Endodermal cell (in vitro differentiated cells): ENCODE data around the gene C1orf210. TPM values are rescaled to one million over a fixed set of nuclear protein-coding genes. Genes with fewer than 3 reads are reported as not detected.

ENCODE experiments used
- DNase-seq: peaks from one replicate; pipeline ENCODE4 v3.0.0-alpha.2; 2017
- H3K27ac ChIP-seq: 2 replicates; pipeline ENCODE4 v1.5.1; 2013; ENCODE audit warnings: mild to moderate bottlenecking, low read depth, low read length, moderate library complexity
- H3K27me3 ChIP-seq: 2 replicates; pipeline ENCODE4 v1.6.1; 2013; ENCODE audit warnings: mild to moderate bottlenecking, low read length, moderate library complexity; ENCODE audit not compliant: insufficient read depth, control insufficient read depth, poor library complexity, severe bottlenecking
- H3K36me3 ChIP-seq: 2 replicates; pipeline ENCODE4 v1.7.0; 2013; ENCODE audit warnings: mild to moderate bottlenecking, low read length, moderate library complexity; ENCODE audit not compliant: control insufficient read depth, insufficient read depth
- H3K4me1 ChIP-seq: one replicate; pipeline ENCODE4 v1.7.0; 2013; ENCODE audit warnings: low read length; ENCODE audit not compliant: control insufficient read depth, insufficient read depth
- H3K4me3 ChIP-seq: 2 replicates; pipeline ENCODE4 v1.5.1; 2013; ENCODE audit warnings: mild to moderate bottlenecking, low read length, moderate library complexity
- H3K9ac ChIP-seq: 2 replicates; pipeline ENCODE4 v1.6.1; 2013; ENCODE audit warnings: mild to moderate bottlenecking, low read length, moderate library complexity; ENCODE audit not compliant: poor library complexity, severe bottlenecking; ENCODE audit errors: extremely low read depth
- H3K9me3 ChIP-seq: 2 replicates; pipeline ENCODE4 v1.6.1; 2013; ENCODE audit warnings: mild to moderate bottlenecking, low read length, moderate library complexity; ENCODE audit not compliant: control insufficient read depth
- H3K27ac Mint-ChIP-seq: 2 replicates; pipeline ENCODE4 v1.8.0; 2020; ENCODE audit warnings: mixed read lengths
- H3K27me3 Mint-ChIP-seq: 2 replicates; pipeline ENCODE4 v1.8.0; 2021; ENCODE audit warnings: mild to moderate bottlenecking, mixed read lengths; ENCODE audit not compliant: insufficient read depth
- H3K36me3 Mint-ChIP-seq: 2 replicates; pipeline ENCODE4 v1.8.0; 2020; ENCODE audit warnings: low read depth, mixed read lengths
- H3K4me1 Mint-ChIP-seq: 2 replicates; pipeline ENCODE4 v1.8.0; 2020; ENCODE audit warnings: mixed read lengths
- H3K4me3 Mint-ChIP-seq: 2 replicates; pipeline ENCODE4 v1.8.0; 2020; ENCODE audit warnings: mild to moderate bottlenecking, moderate library complexity, mixed read lengths
- H3K9me3 Mint-ChIP-seq: 2 replicates; pipeline ENCODE4 v1.8.0; 2020; ENCODE audit warnings: mild to moderate bottlenecking, mixed read lengths
- CTCF ChIP-seq: fragments of 200-600 bp; sonication (generic); conservative IDR thresholded peaks from 2 replicates; pipeline ENCODE4 v1.5.0; 2021; ENCODE audit warnings: antibody characterized with exemption, mild to moderate bottlenecking
- WGBS, 2 experiments: methylation state at CpG; one replicate each; pipeline versions ENCODE4 v1.1.5 to v1.1.7; 2013; ENCODE audit warnings: missing lambda C conversion rate in 2 of 2, mixed read lengths in 1 of 2; ENCODE audit not compliant: insufficient coverage in 1 of 2, insufficient read length in 1 of 2; 5-methylcytosine and 5-hydroxymethylcytosine counted together
- long read RNA-seq, 4 experiments: library from polyadenylated mRNA in 2 of 4; library from RNA in 1 of 4; library from capped mRNA in 1 of 4; stranded (forward) in 3 of 4; unstranded in 1 of 4; transcript quantifications; one replicate each; pipeline ENCODE4 v2.0.0, GENCODE V29; 2020 to 2021; ENCODE audit warnings: inconsistent platforms in 1 of 4
- polyA plus RNA-seq, 2 experiments: library from polyadenylated mRNA; stranded (reverse); fragments of 50-300 nt; gene quantifications; one replicate each; pipeline ENCODE4 v1.2.3, GENCODE V29; 2013
- total RNA-seq, 2 donors: library from RNA; stranded (reverse); fragmentation: NEBNext Ultra II Directional in 1 of 2; extraction: Animal tissue kit (Norgen Biotek cat#: 25700) in 1 of 2; gene quantifications; 2 replicates in 1 of 2; 3 replicates in 1 of 2; pipeline ENCODE4 v1.2.1, GENCODE V29; 2021

C1orf210 gene
- total RNA-seq = 10 to 100 TPM in 1 of 2 donors, 1 to 10 TPM in 1; 9.7 to 17.9 TPM
- polyA plus RNA-seq (2013, experiment 1 of 2) = 1.9 TPM
- 1.8 TPM for polyA plus RNA-seq (2013, experiment 2 of 2)
- long read RNA-seq, experiment 1, transcript C1orf210-202 (3 exons, 1,478 nt) = major isoform, 10 of 15 reads
- long read RNA-seq, experiment 1, partial matches to known transcripts = 0 of 15 reads
- long read RNA-seq, experiment 1, other reads (novel, unspliced or antisense) = 5 of 15 reads
- long read RNA-seq, experiment 2, transcript C1orf210-202 (3 exons, 1,478 nt) = major isoform, 23 of 25 reads
- long read RNA-seq, experiment 2, partial matches to known transcripts = 0 of 25 reads
- long read RNA-seq, experiment 2, other reads (novel, unspliced or antisense) = 1 of 25 reads
- long read RNA-seq, experiment 3, transcript C1orf210-202 (3 exons, 1,478 nt) = major isoform, 20 of 21 reads
- long read RNA-seq, experiment 3, partial matches to known transcripts = 0 of 21 reads
- long read RNA-seq, experiment 3, other reads (novel, unspliced or antisense) = 1 of 21 reads
- long read RNA-seq, experiment 4, transcript C1orf210-202 (3 exons, 1,478 nt) = major isoform, 18 of 21 reads
- long read RNA-seq, experiment 4, partial matches to known transcripts = 0 of 21 reads
- long read RNA-seq, experiment 4, other reads (novel, unspliced or antisense) = 2 of 21 reads

GRCh38 chr1:43285269-43285990 is at the start of gene C1orf210:
Gene C1orf210, minus strand, starts transcription at chr1:43285581. Its CDS starts 2,311 bp downstream, at chr1:43283270.
- no peaks in the 10 kb centered on the region for H3K9me3 Mint-ChIP-seq

GRCh38 chr1:43334453-43335205 is 49.2 kb upstream of the C1orf210 start:
- Mint-ChIP-seq H3K27me3 (no peaks in the 10 kb centered on the region), H3K9me3 (no peaks in the 10 kb centered on the region), H3K4me1 (peaks cover 15% of the 10 kb centered on the region), H3K36me3 (no peaks in the 10 kb centered on the region), H3K27ac (no peak overlapping the region), H3K4me3 (no peak overlapping the region)
- no peaks in the 10 kb centered on the region for H3K36me3 ChIP-seq
- no peak overlapping the region for H3K4me3 ChIP-seq
- H3K27me3 ChIP-seq = no peaks in the 10 kb centered on the region
- no peak overlapping the region for H3K9ac ChIP-seq
- WGBS, 2 experiments = 88 to 91% methylated on average over 6 to 7 of the region's 7 CpGs
- no peaks in the 10 kb centered on the region for H3K9me3 ChIP-seq
- H3K4me1 ChIP-seq = no peaks in the 10 kb centered on the region
- DNase-seq = no peak
- TF ChIP-seq CTCF = no peak
- H3K27ac ChIP-seq = no peak overlapping the region

More at GRCh38 chr1:43285269-43285990, at the start of gene C1orf210:
- peak within 1 kb of the TSS; percentile 64 for H3K4me3 ChIP-seq
- peak within 1 kb of the TSS; percentile 93 for H3K27ac Mint-ChIP-seq
- WGBS, 2 experiments = 40 to 63% methylated on average over 7 to 19 of the region's 19 CpGs
- peaks cover 31% of the 10 kb centered on the region for H3K4me1 Mint-ChIP-seq
- H3K4me3 Mint-ChIP-seq = peak within 1 kb of the TSS; percentile 68
- H3K9ac ChIP-seq = peak within 1 kb of the TSS; percentile 41
- TF ChIP-seq CTCF = peak; percentile 75
- H3K27me3 Mint-ChIP-seq = no peaks in the 10 kb centered on the region
- no peaks in the 10 kb centered on the region for H3K36me3 ChIP-seq
- H3K9me3 ChIP-seq = no peaks in the 10 kb centered on the region
- no peak within 1 kb of the TSS for H3K27ac ChIP-seq
- no peaks in the 10 kb centered on the region for H3K27me3 ChIP-seq
- peaks cover 10% of the 10 kb centered on the region for H3K36me3 Mint-ChIP-seq
- DNase-seq = peak; percentile 97
- H3K4me1 ChIP-seq = peaks cover 7% of the 10 kb centered on the region

GRCh38 chr1:43331688-43332087 is 46.3 kb upstream of the C1orf210 start:
- H3K9me3 ChIP-seq = peaks cover 19% of the 10 kb centered on the region
- no peak for TF ChIP-seq CTCF
- Mint-ChIP-seq H3K4me3 (no peak overlapping the region), H3K36me3 (no peaks in the 10 kb centered on the region), H3K9me3 (peaks cover 19% of the 10 kb centered on the region), H3K27ac (no peak overlapping the region), H3K27me3 (no peaks in the 10 kb centered on the region), H3K4me1 (peaks cover 15% of the 10 kb centered on the region)
- H3K4me1 ChIP-seq = no peaks in the 10 kb centered on the region
- peak; percentile 30 for DNase-seq
- no peak overlapping the region for H3K9ac ChIP-seq
- H3K27me3 ChIP-seq = no peaks in the 10 kb centered on the region
- no peaks in the 10 kb centered on the region for H3K36me3 ChIP-seq
- H3K27ac ChIP-seq = no peak overlapping the region
- H3K4me3 ChIP-seq = no peak overlapping the region
- 92 to 100% methylated on average over 3 to 5 of the region's 5 CpGs for WGBS, 2 experiments
